Measurements from ENCODE around the gene NOTCH2. TPM values are rescaled to one million over a fixed set of nuclear protein-coding genes. Genes with fewer than 3 reads are reported as not detected.

Gene NOTCH2
- total and polyA plus RNA-seq, 2 experiments from 2014 or later = 8.5 to 56.6 TPM

DNA sequence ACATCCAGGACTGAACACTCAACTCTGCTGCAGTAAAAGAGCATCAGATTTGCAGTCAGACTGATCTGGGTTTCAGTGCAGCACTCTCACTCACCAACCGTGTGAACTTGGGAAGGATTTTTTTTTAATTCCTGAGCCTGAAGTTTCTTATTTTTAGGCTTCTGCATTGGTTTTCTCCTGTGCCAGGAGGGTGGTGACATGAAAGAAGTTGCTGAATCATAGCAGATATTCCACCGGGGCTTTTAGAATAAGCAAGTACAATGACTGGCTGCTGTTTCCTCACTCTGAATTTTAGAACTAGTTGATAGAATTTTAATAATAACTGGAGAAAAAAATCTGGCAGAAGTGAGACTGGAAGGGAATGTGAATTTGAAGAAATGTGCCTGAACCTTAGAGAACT is 184.8 kb downstream of the NOTCH2 start:
- Histone ChIP-seq H3K4me3 (no peak overlapping the region), H4K20me1 (replicated peaks; ENCODE audit: insufficient read depth) (no peaks in the 10 kb centered on the region), H2AFZ (0 out of 2 replicates have a peak overlapping the region, but pooled peaks have one; percentile 38), H3K4me2 (no peak overlapping the region), H3K36me3 (ENCODE audit: insufficient read depth) (no peaks in the 10 kb centered on the region), H3F3A (replicated peaks; ENCODE audit: low read depth) (no peaks in the 10 kb centered on the region), H3K27me3 (ENCODE audit: insufficient read depth) (no peaks in the 10 kb centered on the region), H3K79me2 (replicated peaks; ENCODE audit: insufficient read depth) (no peaks in the 10 kb centered on the region), H3K9me2 (ENCODE audit: insufficient read depth) (no peaks in the 10 kb centered on the region), H3K4me1 (ENCODE audit: insufficient read depth) (no peaks in the 10 kb centered on the region), H3K27ac (ENCODE audit: low read depth) (no peak overlapping the region)
- TF ChIP-seq EZH2phosphoT487 (IDR thresholded peaks at IDR 0.05; ENCODE audit: unreplicated experiment) (no peak), ETS1 (IDR thresholded peaks at IDR 0.05) (no peak), NANOG (IDR thresholded peaks at IDR 0.05; ENCODE audit: borderline replicate concordance) (no peak), ZNF331 (CRISPR knock-in tag; IDR thresholded peaks at IDR 0.05; ENCODE audit: low read depth) (no peak), EZH2 (IDR thresholded peaks at IDR 0.05; ENCODE audit: low read depth, unreplicated experiment) (no peak), ZNF114 (CRISPR knock-in tag; IDR thresholded peaks at IDR 0.05) (no peak), STAT1 (IDR thresholded peaks at IDR 0.05; ENCODE audit: unreplicated experiment) (no peak), ZNF462 (CRISPR knock-in tag; IDR thresholded peaks at IDR 0.05) (no peak), CREB1 (CRISPR knock-in tag; IDR thresholded peaks at IDR 0.05; ENCODE audit: low read depth) (no peak), CTCF (conservative IDR thresholded peaks at IDR 0.05; ENCODE audit: low read depth in 2 of 2) (no peak), REST (IDR thresholded peaks at IDR 0.05; ENCODE audit: unreplicated experiment) (no peak)
- ATAC-seq (no peak), DNase-seq (ENCODE audit: low spot score) (no peak)
- Mint-ChIP-seq H3K4me3 (no peak overlapping the region), H3K4me1 (no peaks in the 10 kb centered on the region), H3K27me3 (ENCODE audit: insufficient read depth, low read depth, poor library complexity) (peaks cover 2% of the 10 kb centered on the region), H3K36me3 (ENCODE audit: low read depth) (no peaks in the 10 kb centered on the region), H3K27ac (no peak overlapping the region), H3K9me3 (no peaks in the 10 kb centered on the region)

Data from GM23338 (cell line).